ENCODE data around the gene ERP27. TPM values are rescaled to one million over a fixed set of nuclear protein-coding genes. Genes with fewer than 3 reads are reported as not detected.

The ERP27 gene
- total RNA-seq, 1 donor from 2014 or later: 1.0 TPM

DNA sequence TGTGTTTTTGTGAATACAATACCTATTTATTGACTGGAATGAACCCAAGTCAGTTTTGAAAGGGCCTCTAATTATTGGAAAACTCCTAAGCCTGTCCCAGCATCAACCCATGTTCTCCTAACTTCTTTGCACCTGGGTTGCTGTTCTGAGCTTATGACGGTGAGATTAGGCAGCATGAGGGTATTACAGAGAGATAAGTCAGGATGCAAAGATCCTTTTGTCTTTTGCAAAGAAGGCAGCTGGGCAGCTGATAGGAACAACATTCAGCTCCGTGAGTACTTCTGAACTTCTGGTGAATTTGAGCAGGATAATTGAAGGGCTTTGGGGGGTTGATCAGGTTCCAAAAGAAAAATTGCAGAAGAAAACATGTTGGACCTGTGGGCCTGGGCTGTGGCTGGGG, 34.5 kb upstream of the ERP27 start, which contains the start of gene PDE6H:
Gene PDE6H, plus strand, starts transcription at position 227 of the 400 bp plus-strand sequence. CDS start 4,971 bp downstream, outside the sequence.
- Histone ChIP-seq H3K4me2 (ENCODE audit: low read length) (no peak within 1 kb of the TSS), H3K27ac (ENCODE audit: low read depth, low read length) (no peak within 1 kb of the TSS), H3K9ac (ENCODE audit: low read length) (no peak within 1 kb of the TSS), H3K79me2 (ENCODE audit: insufficient read depth, low read length) (no peaks in the 10 kb centered on the region), H3K4me1 (ENCODE audit: insufficient read depth, low read length) (no peaks in the 10 kb centered on the region), H3K27me3 (ENCODE audit: insufficient read depth, low read length) (no peaks in the 10 kb centered on the region), H3K4me3 (ENCODE audit: insufficient read depth, low read depth, low read length) (no peak within 1 kb of the TSS), H3K9me3 (ENCODE audit: insufficient read depth, low read depth, low read length) (no peaks in the 10 kb centered on the region), H4K20me1 (ENCODE audit: insufficient read depth, low read length) (no peaks in the 10 kb centered on the region), H2AFZ (ENCODE audit: low read depth, low read length) (no peak within 1 kb of the TSS), H3K36me3 (ENCODE audit: insufficient read depth, low read length) (no peaks in the 10 kb centered on the region)
- Mint-ChIP-seq H3K27ac (ENCODE audit: unreplicated experiment) (no peak within 1 kb of the TSS), H3K36me3 (ENCODE audit: low read depth, unreplicated experiment) (no peaks in the 10 kb centered on the region), H3K4me3 (ENCODE audit: unreplicated experiment) (no peak within 1 kb of the TSS), H3K27me3 (ENCODE audit: low read depth, unreplicated experiment) (no peaks in the 10 kb centered on the region), H3K9me3 (ENCODE audit: unreplicated experiment) (peaks cover 3% of the 10 kb centered on the region), H3K4me1 (ENCODE audit: low read depth, unreplicated experiment) (peaks cover 10% of the 10 kb centered on the region)
- FAIRE-seq: no peak
- TF ChIP-seq, protein P1, sequence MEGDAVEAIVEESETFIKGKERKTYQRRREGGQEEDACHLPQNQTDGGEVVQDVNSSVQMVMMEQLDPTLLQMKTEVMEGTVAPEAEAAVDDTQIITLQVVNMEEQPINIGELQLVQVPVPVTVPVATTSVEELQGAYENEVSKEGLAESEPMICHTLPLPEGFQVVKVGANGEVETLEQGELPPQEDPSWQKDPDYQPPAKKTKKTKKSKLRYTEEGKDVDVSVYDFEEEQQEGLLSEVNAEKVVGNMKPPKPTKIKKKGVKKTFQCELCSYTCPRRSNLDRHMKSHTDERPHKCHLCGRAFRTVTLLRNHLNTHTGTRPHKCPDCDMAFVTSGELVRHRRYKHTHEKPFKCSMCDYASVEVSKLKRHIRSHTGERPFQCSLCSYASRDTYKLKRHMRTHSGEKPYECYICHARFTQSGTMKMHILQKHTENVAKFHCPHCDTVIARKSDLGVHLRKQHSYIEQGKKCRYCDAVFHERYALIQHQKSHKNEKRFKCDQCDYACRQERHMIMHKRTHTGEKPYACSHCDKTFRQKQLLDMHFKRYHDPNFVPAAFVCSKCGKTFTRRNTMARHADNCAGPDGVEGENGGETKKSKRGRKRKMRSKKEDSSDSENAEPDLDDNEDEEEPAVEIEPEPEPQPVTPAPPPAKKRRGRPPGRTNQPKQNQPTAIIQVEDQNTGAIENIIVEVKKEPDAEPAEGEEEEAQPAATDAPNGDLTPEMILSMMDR (IDR thresholded peaks at IDR 0.05; ENCODE audit: insufficient read depth, low read depth, low read length): no peak
- TF ChIP-seq EZH2 (IDR thresholded peaks at IDR 0.05; ENCODE audit: insufficient read depth, low read length): no peak
- DNase-seq (ENCODE audit: low read depth): no peak

DNA sequence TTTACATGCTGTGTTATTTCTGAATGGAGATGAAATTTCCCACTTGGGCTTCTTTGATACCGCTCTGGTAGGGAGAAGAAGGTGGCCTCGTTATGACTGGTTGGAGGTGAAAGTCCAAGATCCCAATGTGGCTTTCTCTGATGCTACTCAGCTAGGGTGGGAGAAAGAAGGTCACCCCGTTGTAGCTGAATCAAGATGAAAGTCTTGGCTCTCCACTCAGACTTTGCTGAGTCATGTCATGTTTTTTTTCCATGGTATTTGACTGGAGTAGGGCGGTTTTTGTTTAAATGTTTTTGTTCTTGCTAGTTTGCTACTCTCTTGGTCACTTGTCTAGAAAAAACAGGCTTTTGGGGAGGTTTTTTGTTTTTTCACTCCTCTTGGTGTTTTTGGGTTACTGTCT, 32.1 kb upstream of the ERP27 start:
- Histone ChIP-seq H3K4me2 (ENCODE audit: low read length) (no peak overlapping the region), H3K27me3 (ENCODE audit: insufficient read depth, low read length) (no peaks in the 10 kb centered on the region), H3K79me2 (ENCODE audit: insufficient read depth, low read length) (no peaks in the 10 kb centered on the region), H3K27ac (ENCODE audit: low read depth, low read length) (no peak overlapping the region), H4K20me1 (ENCODE audit: insufficient read depth, low read length) (no peaks in the 10 kb centered on the region), H3K9me3 (ENCODE audit: insufficient read depth, low read depth, low read length) (no peaks in the 10 kb centered on the region), H2AFZ (ENCODE audit: low read depth, low read length) (peak overlapping the region; percentile 76), H3K36me3 (ENCODE audit: insufficient read depth, low read length) (no peaks in the 10 kb centered on the region), H3K9ac (ENCODE audit: low read length) (no peak overlapping the region), H3K4me1 (ENCODE audit: insufficient read depth, low read length) (no peaks in the 10 kb centered on the region), H3K4me3 (ENCODE audit: insufficient read depth, low read depth, low read length) (no peak overlapping the region)
- Mint-ChIP-seq H3K27ac (ENCODE audit: unreplicated experiment) (peak overlapping the region; percentile 55), H3K4me1 (ENCODE audit: low read depth, unreplicated experiment) (peaks cover 10% of the 10 kb centered on the region), H3K4me3 (ENCODE audit: unreplicated experiment) (no peak overlapping the region), H3K27me3 (ENCODE audit: low read depth, unreplicated experiment) (no peaks in the 10 kb centered on the region), H3K9me3 (ENCODE audit: unreplicated experiment) (peaks cover 3% of the 10 kb centered on the region), H3K36me3 (ENCODE audit: low read depth, unreplicated experiment) (no peaks in the 10 kb centered on the region)
- FAIRE-seq (no peak), DNase-seq (ENCODE audit: low read depth) (no peak)
- TF ChIP-seq, protein P1 (IDR thresholded peaks at IDR 0.05; ENCODE audit: insufficient read depth, low read depth, low read length): no peak
- TF ChIP-seq EZH2 (IDR thresholded peaks at IDR 0.05; ENCODE audit: insufficient read depth, low read length): no peak

DNA sequence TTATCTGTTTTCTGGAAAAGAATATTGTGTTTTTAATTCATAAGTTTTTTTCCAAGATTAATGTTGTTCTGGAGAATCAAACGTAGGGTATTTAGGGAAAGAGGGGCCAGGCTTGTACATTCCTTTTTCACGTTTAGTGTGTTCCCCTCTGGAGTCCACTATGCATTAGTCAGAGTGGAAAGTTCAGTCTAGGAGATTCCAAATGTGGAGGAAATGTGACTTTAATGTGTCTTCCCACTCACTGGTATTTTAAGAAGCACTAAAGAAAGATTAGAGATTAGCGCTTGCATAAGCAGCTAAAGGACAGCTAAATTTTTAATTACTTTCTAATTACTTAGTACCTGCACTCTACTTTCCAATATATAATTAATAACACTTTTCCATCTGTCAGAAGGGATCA, 30.1 kb upstream of the ERP27 start:
- no peaks in the 10 kb centered on the region for H3K4me1 ChIP-seq (ENCODE audit: insufficient read depth, low read length)
- TF ChIP-seq, protein P1 (IDR thresholded peaks at IDR 0.05; ENCODE audit: insufficient read depth, low read depth, low read length): no peak
- TF ChIP-seq EZH2 (IDR thresholded peaks at IDR 0.05; ENCODE audit: insufficient read depth, low read length): no peak
- no peaks in the 10 kb centered on the region for H3K79me2 ChIP-seq (ENCODE audit: insufficient read depth, low read length)
- H3K9me3 Mint-ChIP-seq (ENCODE audit: unreplicated experiment): peaks cover 3% of the 10 kb centered on the region
- H3K27ac ChIP-seq (ENCODE audit: low read depth, low read length): no peak overlapping the region
- no peaks in the 10 kb centered on the region for H3K27me3 ChIP-seq (ENCODE audit: insufficient read depth, low read length)
- no peak overlapping the region for H3K9ac ChIP-seq (ENCODE audit: low read length)
- H3K4me1 Mint-ChIP-seq (ENCODE audit: low read depth, unreplicated experiment): peaks cover 10% of the 10 kb centered on the region
- FAIRE-seq (no peak), DNase-seq (ENCODE audit: low read depth) (no peak)
- no peak overlapping the region for H3K4me3 Mint-ChIP-seq (ENCODE audit: unreplicated experiment)
- no peak overlapping the region for H3K4me2 ChIP-seq (ENCODE audit: low read length)
- H3K27me3 Mint-ChIP-seq (ENCODE audit: low read depth, unreplicated experiment): no peaks in the 10 kb centered on the region
- no peaks in the 10 kb centered on the region for H3K36me3 ChIP-seq (ENCODE audit: insufficient read depth, low read length)
- H4K20me1 ChIP-seq (ENCODE audit: insufficient read depth, low read length): no peaks in the 10 kb centered on the region
- H2AFZ ChIP-seq (ENCODE audit: low read depth, low read length): no peak overlapping the region
- no peaks in the 10 kb centered on the region for H3K36me3 Mint-ChIP-seq (ENCODE audit: low read depth, unreplicated experiment)
- H3K9me3 ChIP-seq (ENCODE audit: insufficient read depth, low read depth, low read length): no peaks in the 10 kb centered on the region
- H3K27ac Mint-ChIP-seq (ENCODE audit: unreplicated experiment): no peak overlapping the region
- no peak overlapping the region for H3K4me3 ChIP-seq (ENCODE audit: insufficient read depth, low read depth, low read length)

Measured in astrocyte (in vitro differentiated cells and primary cell).